K562 (cell line): Measurements from ENCODE around the gene HPD. TPM values are rescaled to one million over a fixed set of nuclear protein-coding genes. Genes with fewer than 3 reads are reported as not detected.

Source experiments
- ATAC-seq: fragments of 200-7000 bp; cut with Tn5 transposase; 3 replicates; pipeline ENCODE4 v1.9.1; 2020; ENCODE audit warnings: moderate library complexity
- BruUV-seq: library from RNA; stranded (reverse); fragments of 400-500 nt; replicated peaks from 2 replicates; lab custom pipeline; 2021; lab: Mats Ljungman, UMichigan
- CTCF ChIA-PET: fragments of 300-600 bp; formaldehyde crosslinking; extraction: SDS; loops from one replicate; lab custom pipeline; 2021; ENCODE audit warnings: low intra/inter-chr PET ratio; lab: Yijun Ruan, JAX
- POLR2A ChIA-PET: fragments of 300-600, 350-650 bp; sonication (Branson Sonifier 250); formaldehyde crosslinking; extraction: SDS; loops from one replicate; lab custom pipeline; 2021; ENCODE audit warnings: antibody characterized with exemption, inconsistent platforms; lab: Yijun Ruan, JAX
- DNase-seq, 4 experiments: peaks; one replicate each; pipeline versions ENCODE4 v3.0.0 to v3.0.0-alpha.2; 2011 to 2018; ENCODE audit warnings: low spot score in 3 of 4, mixed read lengths in 3 of 4; ENCODE audit errors: extremely low read depth in 1 of 4
- FAIRE-seq: peaks from 2 replicates; lab custom pipeline; 2011; peaks lifted over from hg19 to GRCh38; lab: Jason Lieb, UNC
- H2AFZ ChIP-seq: 2 replicates; pipeline ENCODE4 v1.6.0; 2011; ENCODE audit warnings: low read depth, low read length, control low read depth, inconsistent platforms
- H3K27ac ChIP-seq: fragments of 200-600 bp; 3 replicates; pipeline ENCODE4 v1.8.0; 2011; ENCODE audit warnings: low read depth, mild to moderate bottlenecking, control low read depth, inconsistent platforms, low read length, moderate library complexity, mixed read lengths; ENCODE audit errors: extremely low read depth
- H3K27me3 ChIP-seq, 2 experiments: fragments of 300-600 bp in 1 of 2; 2 replicates in 1 of 2; 3 replicates in 1 of 2; pipeline versions ENCODE4 v1.6.0 to v1.8.0; 2011; ENCODE audit warnings: inconsistent platforms in 2 of 2, low read length in 2 of 2, mild to moderate bottlenecking in 1 of 2, mixed read lengths in 1 of 2, moderate library complexity in 1 of 2; ENCODE audit not compliant: control insufficient read depth in 2 of 2, insufficient read depth in 2 of 2
- H3K36me3 ChIP-seq: fragments of 300-600 bp; 3 replicates; pipeline ENCODE4 v1.8.0; 2011; ENCODE audit warnings: mild to moderate bottlenecking, low read length, inconsistent platforms; ENCODE audit not compliant: control insufficient read depth, insufficient read depth
- H3K4me1 ChIP-seq, 2 experiments: fragments of 200-600 bp in 1 of 2; replicated peaks in 1 of 2; 2 replicates in 1 of 2; 3 replicates in 1 of 2; pipeline versions ENCODE4 v1.5.1 to v1.8.0; 2011; ENCODE audit warnings: inconsistent platforms in 2 of 2, low read length in 2 of 2, mild to moderate bottlenecking in 1 of 2, mixed read lengths in 1 of 2, moderate library complexity in 1 of 2; ENCODE audit not compliant: control insufficient read depth in 2 of 2, insufficient read depth in 2 of 2
- H3K4me2 ChIP-seq: 2 replicates; pipeline ENCODE4 v1.6.1; 2011; ENCODE audit warnings: low read length, control low read depth, inconsistent platforms, mixed read lengths; ENCODE audit not compliant: insufficient read depth
- H3K4me3 ChIP-seq: fragments of 200-600 bp; sonication (generic), shearing (Covaris generic); 2 replicates; pipeline ENCODE4 v1.5.1; 2016; ENCODE audit warnings: control low read depth, inconsistent platforms
- H3K79me2 ChIP-seq: fragments of 200-600 bp; 3 replicates; pipeline ENCODE4 v1.8.0; 2011; ENCODE audit warnings: low read length, inconsistent platforms; ENCODE audit not compliant: control insufficient read depth, insufficient read depth
- H3K9ac ChIP-seq, 2 experiments: 2 replicates each; pipeline versions ENCODE4 v1.6.0 to v1.6.1; 2011; ENCODE audit warnings: low read depth in 2 of 2, low read length in 2 of 2, control low read depth in 1 of 2, inconsistent platforms in 1 of 2, mild to moderate bottlenecking in 1 of 2, mixed read lengths in 1 of 2; ENCODE audit not compliant: insufficient read depth in 1 of 2
- H3K9me1 ChIP-seq: one replicate; pipeline ENCODE4 v1.6.0; 2011; ENCODE audit warnings: inconsistent platforms, mild to moderate bottlenecking, low read length, moderate library complexity; ENCODE audit not compliant: control insufficient read depth, insufficient read depth
- H3K9me3 ChIP-seq: replicated peaks from 2 replicates; pipeline ENCODE4 v1.5.1; 2011; ENCODE audit warnings: low read depth, low read length, inconsistent platforms; ENCODE audit not compliant: control insufficient read depth, insufficient read depth
- H4K20me1 ChIP-seq: replicated peaks from 2 replicates; pipeline ENCODE4 v1.6.1; 2011; ENCODE audit warnings: low read length, inconsistent platforms, mixed read lengths; ENCODE audit not compliant: control insufficient read depth, insufficient read depth
- ARID4B ChIP-seq: sonication (generic); formaldehyde crosslinking; IDR thresholded peaks from 2 replicates; pipeline ENCODE4 v1.8.0; 2022; ENCODE audit warnings: mild to moderate bottlenecking, missing genetic modification reagents
- HDAC2 ChIP-seq: fragments of 450-650 bp; IDR thresholded peaks from 2 replicates; pipeline ENCODE4 v1.6.1; 2016; ENCODE audit warnings: mild to moderate bottlenecking
- MAX ChIP-seq: sonication (generic); formaldehyde crosslinking; IDR thresholded peaks from 2 replicates; pipeline ENCODE4 v1.9.0; 2022; ENCODE audit warnings: mild to moderate bottlenecking, missing genetic modification reagents
- MBD2 ChIP-seq: sonication (generic); IDR thresholded peaks from 2 replicates; pipeline ENCODE4 v1.6.1; 2016; ENCODE audit warnings: low read depth, borderline replicate concordance
- MNT ChIP-seq, 2 experiments: fragments of 450-650 bp; conservative IDR thresholded peaks; 2 replicates each; pipeline ENCODE4 v1.6.1; 2017; ENCODE audit warnings: mild to moderate bottlenecking in 2 of 2, moderate library complexity in 2 of 2
- NFATC3 ChIP-seq: fragments of 450-650 bp; IDR thresholded peaks from 2 replicates; pipeline ENCODE4 v1.6.1; 2017; ENCODE audit warnings: mild to moderate bottlenecking
- NKRF ChIP-seq: fragments of 450-650 bp; IDR thresholded peaks from 2 replicates; pipeline ENCODE4 v1.6.1; 2016; ENCODE audit warnings: borderline replicate concordance
- PHTF2 ChIP-seq: fragments of 250-450 bp; sonication (Bioruptor Pico); IDR thresholded peaks from 2 replicates; pipeline ENCODE4 v1.5.0; 2021; ENCODE audit warnings: mild to moderate bottlenecking
- SNAPC5 ChIP-seq: fragments of 250-450 bp; sonication (Bioruptor Pico); IDR thresholded peaks from 2 replicates; pipeline ENCODE4 v1.8.0; 2021; ENCODE audit warnings: moderate library complexity, mild to moderate bottlenecking, inconsistent platforms
- ZNF354B ChIP-seq: fragments of 250-450 bp; sonication (Bioruptor Pico); IDR thresholded peaks from 2 replicates; pipeline ENCODE4 v1.4.0; 2020
- ZNF740 ChIP-seq, 3 experiments: fragments of 200-800 bp in 1 of 3; sonication (Bioruptor generic) in 1 of 3; sonication (generic) in 1 of 3; formaldehyde crosslinking in 1 of 3; IDR thresholded peaks; 2 replicates each; pipeline versions ENCODE4 v1.6.1 to v1.8.0; 2016 to 2022; ENCODE audit warnings: mild to moderate bottlenecking in 2 of 3, missing compliant biosample characterization in 2 of 3, missing genetic modification characterization in 2 of 3, missing genetic modification reagents in 1 of 3
- WGBS: fragments of 100-300 bp; shearing (Covaris generic); methylation state at CpG from one replicate; pipeline ENCODE4 v1.1.6; 2016; ENCODE audit warnings: low coverage, mixed read lengths; ENCODE audit not compliant: insufficient coverage; ENCODE audit errors: missing lambda C conversion rate; 5-methylcytosine and 5-hydroxymethylcytosine counted together
- in situ Hi-C: fragments of 300-500 bp; cut with MboI; formaldehyde crosslinking; loops from 4 replicates; pipeline ENCODE4 v1.15.0; 2018; ENCODE audit warnings: inconsistent platforms, mixed read lengths
- intact Hi-C: fragments of 100-400 bp; cut with micrococcal nuclease; formaldehyde crosslinking; loops from 2 replicates; pipeline ENCODE4 v1.14.2; 2022
- polyA plus RNA-seq, 8 experiments: library from polyadenylated mRNA; depleted of rRNA in 4 of 8; stranded (reverse) in 5 of 8; unstranded in 3 of 8; fragments of >200 nt; fragmentation: Nextera tagmentation in 2 of 8; fragmentation: Illumina TruSeq in 1 of 8; extraction: Ambion mirVana in 2 of 8; extraction: Trizol in 1 of 8; gene quantifications; 2 replicates each; pipeline versions ENCODE4 v1.2.1 to v1.2.3, GENCODE V29; 2011 to 2014; ENCODE audit warnings: inconsistent platforms in 1 of 8, missing spikeins in 1 of 8
- total RNA-seq, 7 experiments: library from RNA; depleted of rRNA in 6 of 7; stranded (reverse); fragments of >200 nt in 6 of 7; fragmentation: Illumina TruSeq in 2 of 7; extraction: Trizol in 2 of 7; gene quantifications; 2 replicates each; pipeline versions ENCODE4 v1.2.1 to v1.2.3, GENCODE V29; 2011 to 2021; ENCODE audit warnings: low replicate concordance in 1 of 7

The HPD gene
- total and polyA plus RNA-seq, 9 of the 15 experiments (the other 6 are each of a cell fraction or from before 2014, with no cell fraction given), result 0.06 to 0.29 (median 0.07) TPM; not detected in 4

- H3K4me1 ChIP-seq, result peaks cover 13 to 56% of the 10 kb centered on the region in 2 experiments
- intact Hi-C loops, result no loop called here
- TF ChIP-seq MAX (CRISPR knock-in tag) (peak; percentile 89), HDAC2 (peak; percentile 54), SNAPC5 (CRISPR knock-in tag) (no peak), MBD2 (no peak), ZNF354B (CRISPR knock-in tag) (no peak), MNT (conservative IDR thresholded peaks at IDR 0.05) (peak; percentile 94 to 96), ARID4B (CRISPR knock-in tag) (peak; percentile 89), ZNF740 (CRISPR knock-in tag; IDR thresholded peaks at IDR 0.05) (0 out of 2 replicates have a peak, but pooled peaks have one; percentile 49), ZNF740 (tag; IDR thresholded peaks at IDR 0.05) (no peak), NFATC3 (no peak), PHTF2 (CRISPR knock-in tag) (no peak), NKRF (peak; percentile 95)
These were observed 52.6 kb downstream of the HPD start for GRCh38 chr12:121806009-121806545.

More at GRCh38 chr12:121806009-121806545, 52.6 kb downstream of the HPD start:
- H3K36me3 ChIP-seq, result peaks cover 53% of the 10 kb centered on the region
- H3K9me3 ChIP-seq, result no peaks in the 10 kb centered on the region
- H3K79me2 ChIP-seq, result peaks cover 83% of the 10 kb centered on the region
- ATAC-seq, result peak; percentile 10; the same call in 1 of the 3 replicates
- TSS peak; percentile 24 for BruUV-seq
- in situ Hi-C loops, result no loop called here
- no peak overlapping the region for H2AFZ ChIP-seq
- peak in 2 of 4 experiments; percentile 29 to 49 for DNase-seq
- peaks cover 8% of the 10 kb centered on the region; the same call in 1 of the 2 replicates for H4K20me1 ChIP-seq
- WGBS, result 1% methylated on average over 16 of the region's 16 CpGs
- FAIRE-seq, result peak; percentile 70
- peak overlapping the region; percentile 79 to 91 for H3K9ac ChIP-seq
- H3K27me3 ChIP-seq, result no peaks in the 10 kb centered on the region
- peak overlapping the region; percentile 99; the same call in 2 of the 3 replicates for H3K27ac ChIP-seq
- H3K4me2 ChIP-seq, result peak overlapping the region; percentile 93
- POLR2A ChIA-PET, result interaction anchor here (0.6 to 12.1 kb wide), 5 partner anchors 9 to 148 kb away, joined by 3 to 194 read pairs (median 4); partner anchors contain the start of gene RHOF
- no peaks in the 10 kb centered on the region for H3K9me1 ChIP-seq
- CTCF ChIA-PET, result interaction anchor here (0.9 kb wide), 1 partner anchor 9 kb away, joined by 4 read pairs; no protein-coding TSS in a partner anchor
- peak overlapping the region; percentile 80 for H3K4me3 ChIP-seq
